Measurements from ENCODE around the gene ARHGAP26.

The ARHGAP26 gene

GRCh38 chr5:143024228-143024920 lies 254.2 kb downstream of the ARHGAP26 start:
- H3K79me2 ChIP-seq (ENCODE audit: control insufficient read depth, low read length), result no peaks in the 10 kb centered on the region
- peaks cover 9% of the 10 kb centered on the region for H3K4me1 ChIP-seq (ENCODE audit: control insufficient read depth, low read length)
- no peak overlapping the region for H3K27ac ChIP-seq (ENCODE audit: low read depth, low read length)
- no peaks in the 10 kb centered on the region for H3K27me3 ChIP-seq (ENCODE audit: control insufficient read depth, low read length)
- no peak overlapping the region for H3K4me3 ChIP-seq (ENCODE audit: low read length)
- no peak overlapping the region for H3K4me2 ChIP-seq (ENCODE audit: low read length)
- no peaks in the 10 kb centered on the region for H3K9me2 ChIP-seq (replicated peaks; ENCODE audit: control insufficient read depth, low read length)
- no peaks in the 10 kb centered on the region for H3K9me3 ChIP-seq (ENCODE audit: control insufficient read depth, insufficient read depth, low read length)
- no peaks in the 10 kb centered on the region for H3F3A ChIP-seq (ENCODE audit: control insufficient read depth, insufficient read depth)
- H3K36me3 ChIP-seq (ENCODE audit: control insufficient read depth, low read length), result no peaks in the 10 kb centered on the region
- TF ChIP-seq CTCF (IDR thresholded peaks at IDR 0.05; ENCODE audit: low read depth, low read length, poor library complexity, severe bottlenecking), result no peak
- TF ChIP-seq EZH2phosphoT487 (IDR thresholded peaks at IDR 0.05; ENCODE audit: borderline replicate concordance, low read length), result no peak
- H4K20me1 ChIP-seq (ENCODE audit: control insufficient read depth, insufficient read depth, low read depth, low read length), result no peaks in the 10 kb centered on the region

- no peak overlapping the region for H3K27ac ChIP-seq (ENCODE audit: low read depth, low read length)
- no peaks in the 10 kb centered on the region for H3K27me3 ChIP-seq (ENCODE audit: control insufficient read depth, low read length)
- no peaks in the 10 kb centered on the region for H3K36me3 ChIP-seq (ENCODE audit: control insufficient read depth, low read length)
- H4K20me1 ChIP-seq (ENCODE audit: control insufficient read depth, insufficient read depth, low read depth, low read length), result no peaks in the 10 kb centered on the region
- no peak for TF ChIP-seq CTCF (IDR thresholded peaks at IDR 0.05; ENCODE audit: low read depth, low read length, poor library complexity, severe bottlenecking)
- no peak for TF ChIP-seq EZH2phosphoT487 (IDR thresholded peaks at IDR 0.05; ENCODE audit: borderline replicate concordance, low read length)
- no peaks in the 10 kb centered on the region for H3K79me2 ChIP-seq (ENCODE audit: control insufficient read depth, low read length)
- H3F3A ChIP-seq (ENCODE audit: control insufficient read depth, insufficient read depth), result no peaks in the 10 kb centered on the region
- peaks cover 15% of the 10 kb centered on the region for H3K4me1 ChIP-seq (ENCODE audit: control insufficient read depth, low read length)
- H3K4me2 ChIP-seq (ENCODE audit: low read length), result no peak overlapping the region
- H3K9me2 ChIP-seq (replicated peaks; ENCODE audit: control insufficient read depth, low read length), result no peaks in the 10 kb centered on the region
- H3K9me3 ChIP-seq (ENCODE audit: control insufficient read depth, insufficient read depth, low read length), result no peaks in the 10 kb centered on the region
- no peak overlapping the region for H3K4me3 ChIP-seq (ENCODE audit: low read length)
These were observed 255.2 kb downstream of the ARHGAP26 start for GRCh38 chr5:143025376-143025775.

GRCh38 chr5:143025971-143026370 lies 255.8 kb downstream of the ARHGAP26 start:
- no peaks in the 10 kb centered on the region for H3F3A ChIP-seq (ENCODE audit: control insufficient read depth, insufficient read depth)
- H4K20me1 ChIP-seq (ENCODE audit: control insufficient read depth, insufficient read depth, low read depth, low read length), result no peaks in the 10 kb centered on the region
- H3K4me1 ChIP-seq (ENCODE audit: control insufficient read depth, low read length), result peaks cover 21% of the 10 kb centered on the region
- no peaks in the 10 kb centered on the region for H3K79me2 ChIP-seq (ENCODE audit: control insufficient read depth, low read length)
- H3K9me3 ChIP-seq (ENCODE audit: control insufficient read depth, insufficient read depth, low read length), result no peaks in the 10 kb centered on the region
- no peak overlapping the region for H3K4me3 ChIP-seq (ENCODE audit: low read length)
- H3K4me2 ChIP-seq (ENCODE audit: low read length), result no peak overlapping the region
- H3K27ac ChIP-seq (ENCODE audit: low read depth, low read length), result no peak overlapping the region
- TF ChIP-seq CTCF (IDR thresholded peaks at IDR 0.05; ENCODE audit: low read depth, low read length, poor library complexity, severe bottlenecking) (no peak), EZH2phosphoT487 (IDR thresholded peaks at IDR 0.05; ENCODE audit: borderline replicate concordance, low read length) (no peak)
- H3K36me3 ChIP-seq (ENCODE audit: control insufficient read depth, low read length), result no peaks in the 10 kb centered on the region
- no peaks in the 10 kb centered on the region for H3K27me3 ChIP-seq (ENCODE audit: control insufficient read depth, low read length)
- no peaks in the 10 kb centered on the region for H3K9me2 ChIP-seq (replicated peaks; ENCODE audit: control insufficient read depth, low read length)

All from DOHH2 (cell line).